Effector memory CD8-positive, alpha-beta T cell (primary cell): Measurements from ENCODE around the gene RCCD1.

ENCODE experiments used
- ATAC-seq: fragments of 150-1000 bp; cut with Tn5 transposase; replicated peaks from 2 replicates; pipeline ENCODE4 v1.10.0; 2021; ENCODE audit warnings: mild to moderate bottlenecking, moderate library complexity
- DNase-seq, 3 experiments: peaks; one replicate each; pipeline ENCODE4 v3.0.0; 2021
- H3K27ac Mint-ChIP-seq, 2 donors: one replicate each; pipeline ENCODE4 v1.8.0; 2022; ENCODE audit warnings: mild to moderate bottlenecking in 2 of 2, mixed read lengths in 2 of 2, moderate library complexity in 2 of 2
- H3K27me3 Mint-ChIP-seq, 2 donors: one replicate each; pipeline ENCODE4 v1.8.0; 2022; ENCODE audit warnings: mixed read lengths in 2 of 2
- H3K36me3 Mint-ChIP-seq: one replicate; pipeline ENCODE4 v1.8.0; 2022; ENCODE audit warnings: mild to moderate bottlenecking, moderate library complexity, mixed read lengths; ENCODE audit not compliant: insufficient read depth
- H3K4me1 Mint-ChIP-seq, 2 donors: one replicate each; pipeline ENCODE4 v1.8.0; 2022; ENCODE audit warnings: low read depth in 2 of 2, mixed read lengths in 2 of 2
- H3K4me3 Mint-ChIP-seq, 2 donors: one replicate each; pipeline ENCODE4 v1.8.0; 2022; ENCODE audit warnings: mild to moderate bottlenecking in 2 of 2, mixed read lengths in 2 of 2, moderate library complexity in 2 of 2
- H3K9me3 Mint-ChIP-seq, 2 donors: one replicate each; pipeline ENCODE4 v1.8.0; 2022; ENCODE audit warnings: mixed read lengths in 2 of 2

The RCCD1 gene

DNA sequence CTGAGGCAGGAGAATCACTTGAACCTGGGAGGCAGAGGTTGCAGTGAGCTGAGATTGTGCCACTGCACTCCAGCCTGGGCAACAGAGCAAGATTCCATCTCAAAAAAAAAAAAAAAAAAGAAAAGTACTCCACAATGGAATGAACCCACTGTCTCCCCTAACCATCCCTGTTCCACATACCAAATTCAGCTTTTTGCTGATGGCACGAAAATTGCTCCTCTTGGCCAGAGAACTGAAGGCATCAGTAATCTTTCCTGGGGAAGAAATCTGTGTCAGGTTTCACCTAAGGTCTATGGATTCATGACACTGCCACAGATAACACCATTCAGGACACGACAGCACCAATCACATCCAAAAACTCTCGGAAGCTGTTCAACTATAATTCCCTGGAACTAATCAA is 46.5 kb downstream of the RCCD1 start:
- no peak for ATAC-seq
- Mint-ChIP-seq H3K27ac (no peak overlapping the region), H3K27me3 (no peaks in the 10 kb centered on the region), H3K4me1 (no peaks in the 10 kb centered on the region), H3K4me3 (no peak overlapping the region), H3K36me3 (peaks cover 54% of the 10 kb centered on the region), H3K9me3 (no peaks in the 10 kb centered on the region)
- no peak for DNase-seq

DNA sequence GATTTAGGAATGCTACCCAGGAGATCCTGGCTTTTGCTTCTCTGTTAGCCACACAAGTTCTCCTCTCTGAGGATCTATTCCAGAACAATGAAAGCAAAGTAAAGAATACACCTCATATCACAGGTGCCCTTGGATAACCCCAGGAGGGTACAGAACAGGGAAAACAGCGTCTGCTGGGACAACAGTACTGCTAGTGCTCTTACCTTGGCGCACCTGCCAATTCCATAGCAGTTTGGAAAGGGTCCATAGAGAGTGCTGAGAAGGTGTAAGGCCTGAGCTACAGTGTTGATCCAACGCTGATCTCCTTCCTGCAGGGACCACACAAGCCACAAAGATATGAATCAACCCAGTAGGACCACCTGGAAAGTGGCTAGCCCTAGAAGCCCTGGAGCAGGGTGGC is 52.6 kb downstream of the RCCD1 start:
- H3K27ac Mint-ChIP-seq: peak overlapping the region in 1 of 2 donors; percentile 59
- no peak overlapping the region for H3K4me3 Mint-ChIP-seq
- H3K36me3 Mint-ChIP-seq: peaks cover 49% of the 10 kb centered on the region
- no peaks in the 10 kb centered on the region for H3K27me3 Mint-ChIP-seq
- H3K4me1 Mint-ChIP-seq: no peaks in the 10 kb centered on the region
- ATAC-seq: no peak
- no peak for DNase-seq
- H3K9me3 Mint-ChIP-seq: no peaks in the 10 kb centered on the region
